K562 (cell line): ENCODE measurements around the gene CEMIP2. TPM values are rescaled to one million over a fixed set of nuclear protein-coding genes. Genes with fewer than 3 reads are reported as not detected.
A peak's percentile ranks its signal among the peaks of the same experiment; 100 is the strongest.

Source experiments
- ATAC-seq: fragments of 200-7000 bp; cut with Tn5 transposase; 3 replicates; pipeline ENCODE4 v1.9.1; 2020; ENCODE audit warnings: moderate library complexity
- BruUV-seq: library from RNA; stranded (reverse); fragments of 400-500 nt; replicated peaks from 2 replicates; lab custom pipeline; 2021; lab: Mats Ljungman, UMichigan
- CTCF ChIA-PET: fragments of 300-600 bp; formaldehyde crosslinking; extraction: SDS; loops from one replicate; lab custom pipeline; 2021; ENCODE audit warnings: low intra/inter-chr PET ratio; lab: Yijun Ruan, JAX
- POLR2A ChIA-PET: fragments of 300-600, 350-650 bp; sonication (Branson Sonifier 250); formaldehyde crosslinking; extraction: SDS; loops from one replicate; lab custom pipeline; 2021; ENCODE audit warnings: antibody characterized with exemption, inconsistent platforms; lab: Yijun Ruan, JAX
- DNase-seq, 4 experiments: peaks; one replicate each; pipeline versions ENCODE4 v3.0.0 to v3.0.0-alpha.2; 2011 to 2018; ENCODE audit warnings: low spot score in 3 of 4, mixed read lengths in 3 of 4; ENCODE audit errors: extremely low read depth in 1 of 4
- FAIRE-seq: peaks from 2 replicates; lab custom pipeline; 2011; peaks lifted over from hg19 to GRCh38; lab: Jason Lieb, UNC
- H2AFZ ChIP-seq: 2 replicates; pipeline ENCODE4 v1.6.0; 2011; ENCODE audit warnings: low read depth, low read length, control low read depth, inconsistent platforms
- H3K27ac ChIP-seq: fragments of 200-600 bp; 3 replicates; pipeline ENCODE4 v1.8.0; 2011; ENCODE audit warnings: low read depth, mild to moderate bottlenecking, control low read depth, inconsistent platforms, low read length, moderate library complexity, mixed read lengths; ENCODE audit errors: extremely low read depth
- H3K27me3 ChIP-seq, 2 experiments: fragments of 300-600 bp in 1 of 2; 2 replicates in 1 of 2; 3 replicates in 1 of 2; pipeline versions ENCODE4 v1.6.0 to v1.8.0; 2011; ENCODE audit warnings: inconsistent platforms in 2 of 2, low read length in 2 of 2, mild to moderate bottlenecking in 1 of 2, mixed read lengths in 1 of 2, moderate library complexity in 1 of 2; ENCODE audit not compliant: control insufficient read depth in 2 of 2, insufficient read depth in 2 of 2
- H3K36me3 ChIP-seq: fragments of 300-600 bp; 3 replicates; pipeline ENCODE4 v1.8.0; 2011; ENCODE audit warnings: mild to moderate bottlenecking, low read length, inconsistent platforms; ENCODE audit not compliant: control insufficient read depth, insufficient read depth
- H3K4me1 ChIP-seq, 2 experiments: fragments of 200-600 bp in 1 of 2; replicated peaks in 1 of 2; 2 replicates in 1 of 2; 3 replicates in 1 of 2; pipeline versions ENCODE4 v1.5.1 to v1.8.0; 2011; ENCODE audit warnings: inconsistent platforms in 2 of 2, low read length in 2 of 2, mild to moderate bottlenecking in 1 of 2, mixed read lengths in 1 of 2, moderate library complexity in 1 of 2; ENCODE audit not compliant: control insufficient read depth in 2 of 2, insufficient read depth in 2 of 2
- H3K4me2 ChIP-seq: 2 replicates; pipeline ENCODE4 v1.6.1; 2011; ENCODE audit warnings: low read length, control low read depth, inconsistent platforms, mixed read lengths; ENCODE audit not compliant: insufficient read depth
- H3K4me3 ChIP-seq: fragments of 200-600 bp; sonication (generic), shearing (Covaris generic); 2 replicates; pipeline ENCODE4 v1.5.1; 2016; ENCODE audit warnings: control low read depth, inconsistent platforms
- H3K79me2 ChIP-seq: fragments of 200-600 bp; 3 replicates; pipeline ENCODE4 v1.8.0; 2011; ENCODE audit warnings: low read length, inconsistent platforms; ENCODE audit not compliant: control insufficient read depth, insufficient read depth
- H3K9ac ChIP-seq, 2 experiments: 2 replicates each; pipeline versions ENCODE4 v1.6.0 to v1.6.1; 2011; ENCODE audit warnings: low read depth in 2 of 2, low read length in 2 of 2, control low read depth in 1 of 2, inconsistent platforms in 1 of 2, mild to moderate bottlenecking in 1 of 2, mixed read lengths in 1 of 2; ENCODE audit not compliant: insufficient read depth in 1 of 2
- H3K9me1 ChIP-seq: one replicate; pipeline ENCODE4 v1.6.0; 2011; ENCODE audit warnings: inconsistent platforms, mild to moderate bottlenecking, low read length, moderate library complexity; ENCODE audit not compliant: control insufficient read depth, insufficient read depth
- H3K9me3 ChIP-seq: replicated peaks from 2 replicates; pipeline ENCODE4 v1.5.1; 2011; ENCODE audit warnings: low read depth, low read length, inconsistent platforms; ENCODE audit not compliant: control insufficient read depth, insufficient read depth
- H4K20me1 ChIP-seq: replicated peaks from 2 replicates; pipeline ENCODE4 v1.6.1; 2011; ENCODE audit warnings: low read length, inconsistent platforms, mixed read lengths; ENCODE audit not compliant: control insufficient read depth, insufficient read depth
- ARID1B ChIP-seq: fragments of 450-650 bp; IDR thresholded peaks from 2 replicates; pipeline ENCODE4 v1.6.1; 2016; ENCODE audit warnings: antibody characterized with exemption, mild to moderate bottlenecking, inconsistent platforms
- DPF2 ChIP-seq: fragments of 450-650 bp; IDR thresholded peaks from 2 replicates; pipeline ENCODE4 v1.6.1; 2016
- FUS ChIP-seq: fragments of 200-400 bp; formaldehyde crosslinking; optimal IDR thresholded peaks from 2 replicates; pipeline ENCODE3; 2017; ENCODE audit warnings: low read depth, low read length
- GABPA ChIP-seq: fragments of 200-800 bp; sonication (Bioruptor generic); conservative IDR thresholded peaks from 2 replicates; pipeline ENCODE4 v1.6.1; 2016; ENCODE audit warnings: low read depth, missing genetic modification characterization, missing compliant biosample characterization
- HNRNPH1 ChIP-seq: fragments of 200-400 bp; formaldehyde crosslinking; optimal IDR thresholded peaks from 2 replicates; pipeline ENCODE3; 2017; ENCODE audit warnings: low read depth, mild to moderate bottlenecking, low read length, moderate library complexity
- MTF1 ChIP-seq: fragments of 250-450 bp; sonication (Bioruptor Pico); IDR thresholded peaks from 2 replicates; pipeline ENCODE4 v1.9.0; 2021; ENCODE audit warnings: moderate library complexity, mild to moderate bottlenecking, inconsistent platforms, borderline replicate concordance
- NR2F6 ChIP-seq: fragments of 450-650 bp; formaldehyde crosslinking; IDR thresholded peaks from 2 replicates; pipeline ENCODE4 v1.4.0; 2020; ENCODE audit warnings: mild to moderate bottlenecking
- ZNF134 ChIP-seq: fragments of 250-450 bp; sonication (Bioruptor Pico); conservative IDR thresholded peaks from 2 replicates; pipeline ENCODE4 v1.4.0; 2020
- ZNF217 ChIP-seq: sonication (generic); formaldehyde crosslinking; IDR thresholded peaks from 2 replicates; pipeline ENCODE4 v1.8.0; 2022; ENCODE audit warnings: mild to moderate bottlenecking, missing genetic modification reagents
- WGBS: fragments of 100-300 bp; shearing (Covaris generic); methylation state at CpG from one replicate; pipeline ENCODE4 v1.1.6; 2016; ENCODE audit warnings: low coverage, mixed read lengths; ENCODE audit not compliant: insufficient coverage; ENCODE audit errors: missing lambda C conversion rate; 5-methylcytosine and 5-hydroxymethylcytosine counted together
- in situ Hi-C: fragments of 300-500 bp; cut with MboI; formaldehyde crosslinking; loops from 4 replicates; pipeline ENCODE4 v1.15.0; 2018; ENCODE audit warnings: inconsistent platforms, mixed read lengths
- intact Hi-C: fragments of 100-400 bp; cut with micrococcal nuclease; formaldehyde crosslinking; loops from 2 replicates; pipeline ENCODE4 v1.14.2; 2022
- polyA plus RNA-seq, 8 experiments: library from polyadenylated mRNA; depleted of rRNA in 4 of 8; stranded (reverse) in 5 of 8; unstranded in 3 of 8; fragments of >200 nt; fragmentation: Nextera tagmentation in 2 of 8; fragmentation: Illumina TruSeq in 1 of 8; extraction: Ambion mirVana in 2 of 8; extraction: Trizol in 1 of 8; gene quantifications; 2 replicates each; pipeline versions ENCODE4 v1.2.1 to v1.2.3, GENCODE V29; 2011 to 2014; ENCODE audit warnings: inconsistent platforms in 1 of 8, missing spikeins in 1 of 8
- total RNA-seq, 7 experiments: library from RNA; depleted of rRNA in 6 of 7; stranded (reverse); fragments of >200 nt in 6 of 7; fragmentation: Illumina TruSeq in 2 of 7; extraction: Trizol in 2 of 7; gene quantifications; 2 replicates each; pipeline versions ENCODE4 v1.2.1 to v1.2.3, GENCODE V29; 2011 to 2021; ENCODE audit warnings: low replicate concordance in 1 of 7

The CEMIP2 gene
- total and polyA plus RNA-seq, 9 of the 15 experiments (the other 6 are each of a cell fraction or from before 2014, with no cell fraction given): 5.4 to 29.9 (median 14.2) TPM

DNA sequence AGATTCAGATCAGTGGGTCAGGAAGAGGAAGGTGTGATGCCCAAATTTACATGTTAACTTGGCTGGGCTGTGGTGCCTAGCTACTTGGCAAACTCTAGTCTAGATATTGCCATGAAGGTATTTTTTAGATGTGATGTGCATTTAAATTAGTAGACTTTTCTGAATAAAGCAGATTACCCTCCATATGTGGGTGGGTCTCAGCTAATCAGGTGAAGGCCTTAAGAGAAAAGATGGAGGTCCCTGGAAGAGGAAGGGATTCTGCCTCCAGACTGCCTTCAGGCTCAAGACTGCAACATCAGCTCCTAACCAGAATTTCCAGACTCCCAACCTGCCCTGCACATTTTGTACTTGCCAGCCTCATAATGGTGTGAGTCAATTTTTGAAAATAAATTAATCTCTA is 115.8 kb downstream of the CEMIP2 start:
- Histone ChIP-seq H4K20me1 (no peaks in the 10 kb centered on the region), H2AFZ (no peak overlapping the region), H3K4me3 (no peak overlapping the region), H3K27ac (no peak overlapping the region), H3K9me3 (no peaks in the 10 kb centered on the region), H3K36me3 (no peaks in the 10 kb centered on the region), H3K4me1 (peaks cover 3 to 17% of the 10 kb centered on the region in 2 experiments; a peak in 4 of 5 replicates), H3K4me2 (no peak overlapping the region), H3K9me1 (no peaks in the 10 kb centered on the region), H3K9ac (no peak overlapping the region), H3K79me2 (no peaks in the 10 kb centered on the region), H3K27me3 (no peaks in the 10 kb centered on the region)
- TF ChIP-seq HNRNPH1: no peak
- TF ChIP-seq ZNF134 (CRISPR knock-in tag): peak; percentile 93
- TF ChIP-seq ZNF217 (CRISPR knock-in tag): no peak
- in situ Hi-C loops (no loop called here), intact Hi-C loops (no loop called here)
- ATAC-seq (no peak), DNase-seq (no peak), FAIRE-seq (no peak)
- no TSS peak for BruUV-seq
- CTCF ChIA-PET: no interaction called here
- POLR2A ChIA-PET: interaction anchor here (0.5 kb wide), 1 partner anchor 115 kb away, joined by 3 read pairs; no protein-coding TSS in a partner anchor

DNA sequence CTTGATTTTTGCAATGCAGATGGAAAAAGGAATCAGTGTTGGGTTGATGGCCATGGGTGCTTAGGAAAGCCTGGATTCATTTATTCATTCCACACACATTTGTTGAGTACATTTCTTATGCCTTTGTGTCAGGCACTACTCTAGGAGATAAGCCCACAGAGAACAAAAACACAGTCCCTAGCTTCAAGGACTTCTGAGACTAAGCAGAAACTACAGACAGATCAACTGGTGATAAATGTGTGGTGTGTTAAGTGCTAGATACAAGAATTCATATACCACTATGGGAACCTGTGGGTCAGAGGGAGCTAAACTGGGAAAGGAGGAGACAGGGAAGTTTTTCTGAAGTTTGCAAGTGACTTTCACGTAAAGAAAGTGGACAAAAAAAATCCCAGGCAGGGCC is 119.9 kb downstream of the CEMIP2 start:
- peak overlapping the region in 1 of 2 experiments; percentile 17; a peak in 1 of 4 replicates for H3K9ac ChIP-seq
- WGBS: 0% methylated on average over 1 of the region's 1 CpG
- ChIA-PET CTCF (no interaction called here), POLR2A (no interaction called here)
- H3K36me3 ChIP-seq: no peaks in the 10 kb centered on the region
- H3K4me2 ChIP-seq: no peak overlapping the region
- H4K20me1 ChIP-seq: no peaks in the 10 kb centered on the region
- H3K4me3 ChIP-seq: no peak overlapping the region
- DNase-seq: peak in 2 of 4 experiments; percentile 20 to 41
- H3K9me3 ChIP-seq: no peaks in the 10 kb centered on the region
- intact Hi-C loops: no loop called here
- H3K4me1 ChIP-seq: peaks cover 7 to 35% of the 10 kb centered on the region in 2 experiments; a peak in 4 of 5 replicates
- peak overlapping the region; percentile 64; the same call in 2 of the 3 replicates for H3K27ac ChIP-seq
- no peaks in the 10 kb centered on the region for H3K27me3 ChIP-seq
- no peaks in the 10 kb centered on the region for H3K79me2 ChIP-seq
- no peaks in the 10 kb centered on the region for H3K9me1 ChIP-seq
- H2AFZ ChIP-seq: peak overlapping the region; percentile 81; the same call in 1 of the 2 replicates
- in situ Hi-C loops: no loop called here
- peak; percentile 69 for ATAC-seq
- no TSS peak for BruUV-seq
- peak; percentile 82 for FAIRE-seq
- TF ChIP-seq MTF1 (CRISPR knock-in tag) (no peak), ARID1B (0 out of 2 replicates have a peak, but pooled peaks have one; percentile 18), FUS (no peak), GABPA (tag) (no peak), NR2F6 (CRISPR knock-in tag) (no peak), DPF2 (peak; percentile 41; the same call in 1 of the 2 replicates)
